Progenitor cell of endocrine pancreas (in vitro differentiated cells): ENCODE data around the gene TMEM144. TPM values are rescaled to one million over a fixed set of nuclear protein-coding genes. Genes with fewer than 3 reads are reported as not detected.

Experiments
- DNase-seq: peaks from one replicate; pipeline ENCODE4 v3.0.0; 2021; ENCODE audit warnings: low spot score; ENCODE audit not compliant: unreplicated experiment
- H3K27ac Mint-ChIP-seq: 2 replicates; pipeline ENCODE4 v1.8.0; 2021; ENCODE audit warnings: mild to moderate bottlenecking, moderate library complexity, mixed read lengths
- H3K27me3 Mint-ChIP-seq: 2 replicates; pipeline ENCODE4 v1.8.0; 2021; ENCODE audit warnings: mixed read lengths
- H3K36me3 Mint-ChIP-seq: 2 replicates; pipeline ENCODE4 v1.8.0; 2022; ENCODE audit warnings: mixed read lengths; ENCODE audit not compliant: insufficient read depth
- H3K4me1 Mint-ChIP-seq: 2 replicates; pipeline ENCODE4 v1.8.0; 2021; ENCODE audit warnings: low read depth, mixed read lengths
- H3K4me3 Mint-ChIP-seq: 2 replicates; pipeline ENCODE4 v1.8.0; 2021; ENCODE audit warnings: low read depth, mild to moderate bottlenecking, moderate library complexity, mixed read lengths
- H3K9me3 Mint-ChIP-seq: 2 replicates; pipeline ENCODE4 v1.8.0; 2021; ENCODE audit warnings: low read depth, mixed read lengths
- CTCF ChIP-seq: fragments of 200-600 bp; sonication (generic); IDR thresholded peaks from one replicate; pipeline ENCODE4 v1.5.0; 2021; ENCODE audit warnings: antibody characterized with exemption, mild to moderate bottlenecking; ENCODE audit not compliant: unreplicated experiment
- total RNA-seq: library from RNA; stranded (reverse); gene quantifications from 2 replicates; pipeline ENCODE4 v1.2.1, GENCODE V29; 2021

Gene TMEM144
- total RNA-seq, 1 donor from 2014 or later = 11.9 TPM

GRCh38 chr4:158201322-158201721 is 9.0 kb upstream of the TMEM144 start:
- TF ChIP-seq CTCF = no peak
- Mint-ChIP-seq H3K27ac (no peak overlapping the region), H3K4me1 (no peaks in the 10 kb centered on the region), H3K27me3 (no peaks in the 10 kb centered on the region), H3K36me3 (no peaks in the 10 kb centered on the region), H3K4me3 (no peak overlapping the region), H3K9me3 (peaks cover 4% of the 10 kb centered on the region)
- DNase-seq = no peak

- H3K27me3 Mint-ChIP-seq = no peaks in the 10 kb centered on the region
- DNase-seq = no peak
- no peaks in the 10 kb centered on the region for H3K36me3 Mint-ChIP-seq
- H3K9me3 Mint-ChIP-seq = peaks cover 4% of the 10 kb centered on the region
- H3K27ac Mint-ChIP-seq = no peak overlapping the region
- H3K4me3 Mint-ChIP-seq = no peak overlapping the region
- H3K4me1 Mint-ChIP-seq = no peaks in the 10 kb centered on the region
- TF ChIP-seq CTCF = no peak
Observed at GRCh38 chr4:158201876-158202275, 8.4 kb upstream of the TMEM144 start.

- H3K4me3 Mint-ChIP-seq = no peak overlapping the region
- H3K9me3 Mint-ChIP-seq = peaks cover 4% of the 10 kb centered on the region
- H3K36me3 Mint-ChIP-seq = no peaks in the 10 kb centered on the region
- no peaks in the 10 kb centered on the region for H3K4me1 Mint-ChIP-seq
- DNase-seq = no peak
- H3K27ac Mint-ChIP-seq = no peak overlapping the region
- H3K27me3 Mint-ChIP-seq = no peaks in the 10 kb centered on the region
- no peak for TF ChIP-seq CTCF
Observed at GRCh38 chr4:158202481-158202880, 7.8 kb upstream of the TMEM144 start.

GRCh38 chr4:158203436-158203835 is 6.8 kb upstream of the TMEM144 start:
- TF ChIP-seq CTCF = no peak
- H3K4me3 Mint-ChIP-seq = no peak overlapping the region
- DNase-seq = no peak
- no peaks in the 10 kb centered on the region for H3K4me1 Mint-ChIP-seq
- H3K27me3 Mint-ChIP-seq = no peaks in the 10 kb centered on the region
- no peak overlapping the region for H3K27ac Mint-ChIP-seq
- no peaks in the 10 kb centered on the region for H3K36me3 Mint-ChIP-seq
- H3K9me3 Mint-ChIP-seq = peaks cover 4% of the 10 kb centered on the region

GRCh38 chr4:158203929-158204328 is 6.4 kb upstream of the TMEM144 start:
- H3K4me1 Mint-ChIP-seq = no peaks in the 10 kb centered on the region
- no peak overlapping the region for H3K27ac Mint-ChIP-seq
- H3K4me3 Mint-ChIP-seq = no peak overlapping the region
- no peaks in the 10 kb centered on the region for H3K27me3 Mint-ChIP-seq
- H3K36me3 Mint-ChIP-seq = no peaks in the 10 kb centered on the region
- no peak for TF ChIP-seq CTCF
- no peak for DNase-seq
- peaks cover 4% of the 10 kb centered on the region for H3K9me3 Mint-ChIP-seq
